Measurements from ENCODE around the gene NHSL1.

- TF ChIP-seq CTCF (conservative IDR thresholded peaks at IDR 0.05 in 1 of 2, IDR thresholded peaks at IDR 0.05 in 1 of 2; ENCODE audit: extremely low read depth in 1 of 2, insufficient read depth in 1 of 2, low read depth in 1 of 2, low read length in 2 of 2) (no peak), EZH2 (IDR thresholded peaks at IDR 0.05; ENCODE audit: borderline replicate concordance, low read length) (no peak)
These were observed 34.4 kb upstream of the NHSL1 start for GRCh38 chr6:138533667-138534066.

All from mammary epithelial cell (primary cell).